Activated CD4-positive, alpha-beta memory T cell treated with anti-CD3 and anti-CD28 coated beads for 36 hours (primary cell): ENCODE results near the gene C1QTNF6. TPM values are rescaled to one million over a fixed set of nuclear protein-coding genes. Genes with fewer than 3 reads are reported as not detected.

Experiments
- CTCF ChIA-PET: fragments of 350-600 bp; sonication (Branson Sonifier 250); formaldehyde crosslinking; loops from one replicate; lab custom pipeline; 2021; ENCODE audit warnings: antibody characterized with exemption, inconsistent platforms; lab: Charles Lee
- POLR2A ChIA-PET: fragments of 350-600 bp; sonication (Branson Sonifier 250); formaldehyde crosslinking; loops from one replicate; lab custom pipeline; 2021; ENCODE audit warnings: antibody characterized with exemption; lab: Charles Lee
- DNase-seq: peaks from one replicate; pipeline ENCODE4 v3.0.0-alpha.2; 2020
- H3K27ac Mint-ChIP-seq: one replicate; pipeline ENCODE4 v1.8.0; 2021; ENCODE audit warnings: mixed read lengths
- H3K27me3 Mint-ChIP-seq: one replicate; pipeline ENCODE4 v1.8.0; 2021; ENCODE audit warnings: mixed read lengths
- H3K36me3 Mint-ChIP-seq: one replicate; pipeline ENCODE4 v1.8.0; 2021; ENCODE audit warnings: mixed read lengths
- H3K4me1 Mint-ChIP-seq: one replicate; pipeline ENCODE4 v1.8.0; 2021; ENCODE audit warnings: low read depth, mixed read lengths
- H3K4me3 Mint-ChIP-seq: one replicate; pipeline ENCODE4 v1.8.0; 2021; ENCODE audit warnings: mild to moderate bottlenecking, mixed read lengths
- H3K9me3 Mint-ChIP-seq: one replicate; pipeline ENCODE4 v1.8.0; 2021; ENCODE audit warnings: mixed read lengths
- intact Hi-C: fragments of 100-400 bp; cut with micrococcal nuclease; formaldehyde crosslinking; loops from one replicate; pipeline ENCODE4 v1.15.1; 2023
- total RNA-seq, 2 experiments: library from RNA; stranded (reverse); gene quantifications; one replicate each; pipeline ENCODE4 v1.2.3, GENCODE V29; 2021

C1QTNF6 gene
- total RNA-seq, 2 experiments from 2014 or later, result 11.1 to 13.0 TPM

DNA sequence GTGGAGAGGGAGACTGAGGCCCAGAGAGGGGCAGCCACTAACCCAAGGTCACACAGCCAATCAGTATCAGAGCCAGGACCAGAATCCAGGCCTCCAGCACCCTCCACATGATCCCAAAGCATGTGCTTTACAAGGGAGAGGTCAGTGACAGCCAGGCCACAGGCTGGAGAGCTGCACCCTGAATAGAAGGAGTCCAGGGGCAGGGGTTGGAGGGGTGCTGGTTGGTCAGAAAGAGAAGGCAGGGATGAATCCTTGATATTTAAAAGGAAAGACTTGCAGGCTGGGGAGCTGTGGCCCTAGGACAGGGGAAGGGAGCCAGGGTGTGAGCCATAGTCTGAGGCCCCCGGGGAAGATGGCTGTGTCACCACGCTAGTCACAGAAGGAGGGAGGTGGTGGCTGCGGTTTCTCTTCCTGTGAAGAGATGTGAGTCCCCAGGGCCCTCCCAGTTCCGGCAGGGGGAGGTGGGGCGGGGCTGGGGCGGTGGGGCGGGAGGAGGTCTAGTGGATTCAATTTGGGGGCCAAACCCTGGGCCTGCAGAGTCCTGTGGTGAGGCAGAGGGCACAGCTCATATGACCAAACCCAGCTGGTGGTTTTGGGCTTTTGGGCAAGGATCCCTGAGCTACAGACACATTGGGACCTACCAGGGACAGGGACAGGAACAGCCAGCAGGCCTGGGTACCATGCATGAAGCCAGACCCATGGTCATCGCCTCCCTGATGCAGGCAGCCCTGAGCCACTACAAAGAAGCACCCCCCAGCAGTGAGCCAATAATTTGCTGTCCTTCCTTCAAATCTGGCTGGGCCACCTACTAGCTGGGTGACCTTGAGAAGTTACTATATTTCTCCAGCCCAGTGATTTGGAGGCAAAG is 42.0 kb upstream of the C1QTNF6 start:
- peak overlapping the region; percentile 98 for H3K27ac Mint-ChIP-seq
- peak overlapping the region; percentile 67 for H3K4me3 Mint-ChIP-seq
- DNase-seq, result peak; percentile 97
- ChIA-PET POLR2A (interaction anchor here (0.7 to 7.5 kb wide), 15 partner anchors 10 to 151 kb away, joined by 3 to 191 read pairs (median 4); partner anchors contain the start of genes IL2RB and RAC2), CTCF (interaction anchor here (0.6 to 6.1 kb wide), 11 partner anchors 8 to 253 kb away, joined by 3 to 56 read pairs (median 6); partner anchors contain the start of gene RAC2)
- no peaks in the 10 kb centered on the region for H3K27me3 Mint-ChIP-seq
- H3K9me3 Mint-ChIP-seq, result no peaks in the 10 kb centered on the region
- peaks cover 90% of the 10 kb centered on the region for H3K4me1 Mint-ChIP-seq
- intact Hi-C loops, result loop anchor here (1.0 to 2.0 kb wide), 5 partner anchors 8 to 67 kb away; no protein-coding TSS in a partner anchor
- H3K36me3 Mint-ChIP-seq, result peaks cover 76% of the 10 kb centered on the region

DNA sequence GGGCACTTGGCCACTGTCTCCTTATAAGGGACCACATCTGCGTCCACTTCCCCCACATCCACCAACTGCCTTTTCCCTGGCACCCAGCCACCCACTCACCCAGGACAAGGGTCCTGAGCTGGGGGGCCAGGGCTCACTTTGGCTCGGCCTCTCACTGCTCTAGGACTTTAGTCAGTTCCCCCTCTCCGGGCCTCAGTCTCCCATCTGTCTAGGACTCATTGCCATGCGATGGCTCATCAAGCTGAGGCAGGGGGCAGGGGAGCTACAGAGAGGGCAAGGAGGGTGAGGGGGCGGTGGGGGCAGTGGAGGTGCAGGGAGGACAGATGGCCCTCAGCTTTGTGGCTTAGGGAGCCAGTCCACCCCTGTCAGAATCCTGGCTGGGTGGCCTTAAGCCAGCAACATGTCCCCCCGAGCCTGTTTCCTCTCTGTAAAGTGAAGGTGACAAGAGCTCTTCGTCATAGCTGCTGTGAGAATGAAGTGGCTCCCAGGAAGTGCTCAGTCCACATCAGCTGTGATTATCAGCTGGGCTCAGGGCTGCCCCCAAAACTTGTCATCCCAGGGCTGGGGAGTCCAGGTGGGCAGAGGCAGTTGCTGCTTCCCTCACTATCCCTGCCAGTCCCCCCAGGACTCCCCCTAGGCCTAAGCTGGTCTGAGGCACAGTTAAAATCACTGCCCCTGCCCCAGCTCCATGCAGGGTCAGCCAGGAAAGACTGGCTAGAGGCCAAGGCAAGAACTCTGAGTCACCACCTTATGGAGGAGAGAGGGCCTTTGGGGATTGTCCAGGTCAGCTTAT is 41.2 kb upstream of the C1QTNF6 start:
- peak overlapping the region; percentile 98 for H3K27ac Mint-ChIP-seq
- ChIA-PET POLR2A (interaction anchor here (0.5 to 7.5 kb wide), 12 partner anchors 9 to 379 kb away, joined by 3 to 191 read pairs (median 4); partner anchors contain the start of genes GGA1, IL2RB and RAC2), CTCF (interaction anchor here (0.6 to 6.1 kb wide), 7 partner anchors 9 to 252 kb away, joined by 3 to 56 read pairs (median 6); partner anchors contain the start of gene RAC2)
- peak; percentile 73 for DNase-seq
- peaks cover 2% of the 10 kb centered on the region for H3K9me3 Mint-ChIP-seq
- no peaks in the 10 kb centered on the region for H3K27me3 Mint-ChIP-seq
- peak overlapping the region; percentile 64 for H3K4me3 Mint-ChIP-seq
- peaks cover 90% of the 10 kb centered on the region for H3K4me1 Mint-ChIP-seq
- H3K36me3 Mint-ChIP-seq, result peaks cover 77% of the 10 kb centered on the region
- intact Hi-C loops, result no loop called here

DNA sequence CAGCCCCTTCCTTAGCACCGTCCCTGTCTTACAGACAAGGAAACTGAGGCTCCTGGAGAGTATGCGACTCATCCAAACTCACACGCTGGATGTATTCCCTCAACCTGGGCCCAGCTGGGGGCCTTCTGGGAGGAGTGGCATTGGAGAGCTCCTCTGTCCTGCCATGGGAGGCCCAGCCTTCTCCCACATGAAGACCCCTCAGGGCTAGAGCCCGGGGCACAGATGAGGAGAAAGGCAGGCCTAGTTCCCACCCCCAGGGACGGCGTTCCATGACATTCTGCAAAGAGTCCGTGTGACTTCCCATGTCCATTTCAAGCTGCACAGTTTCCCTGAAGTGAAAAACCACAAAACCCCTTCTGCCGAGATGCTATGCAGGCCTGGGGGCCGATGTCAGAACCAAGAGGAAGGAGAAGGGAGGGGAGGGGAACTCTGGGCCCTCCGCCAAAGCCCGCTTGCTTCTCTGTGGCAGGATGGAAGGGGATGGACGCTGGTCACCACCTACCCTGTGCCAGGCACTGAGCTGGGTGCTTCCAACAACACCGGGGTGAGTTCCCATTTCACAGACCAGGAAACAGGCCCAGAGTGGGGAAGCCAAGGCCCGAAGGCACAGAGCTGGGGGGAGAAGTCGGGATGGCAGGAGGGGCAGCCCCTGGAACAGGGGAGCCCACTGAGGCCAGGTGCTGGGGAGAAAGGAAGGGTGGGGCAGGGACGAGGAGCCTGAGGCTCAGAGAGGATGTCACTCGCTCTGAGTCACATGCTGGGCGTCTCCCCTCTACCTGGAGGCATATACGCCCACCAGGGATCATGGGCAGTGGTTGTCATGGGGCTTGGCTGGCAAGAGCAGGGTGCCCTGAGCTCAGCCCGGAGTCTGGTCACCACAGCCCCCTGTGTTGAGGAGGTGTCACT is 40.3 kb upstream of the C1QTNF6 start:
- DNase-seq, result peak; percentile 69
- ChIA-PET POLR2A (interaction anchor here (0.7 to 7.5 kb wide), 9 partner anchors 9 to 149 kb away, joined by 3 to 191 read pairs (median 13); partner anchors contain the start of genes IL2RB and RAC2), CTCF (interaction anchor here (2.0 to 6.1 kb wide), 2 partner anchors 14 to 29 kb away, joined by 20 to 56 read pairs; partner anchors contain the start of gene RAC2)
- Mint-ChIP-seq H3K27me3 (no peaks in the 10 kb centered on the region), H3K4me3 (peak overlapping the region; percentile 64), H3K4me1 (peaks cover 90% of the 10 kb centered on the region), H3K27ac (peak overlapping the region; percentile 98), H3K9me3 (peaks cover 5% of the 10 kb centered on the region), H3K36me3 (peaks cover 77% of the 10 kb centered on the region)
- intact Hi-C loops, result no loop called here

DNA sequence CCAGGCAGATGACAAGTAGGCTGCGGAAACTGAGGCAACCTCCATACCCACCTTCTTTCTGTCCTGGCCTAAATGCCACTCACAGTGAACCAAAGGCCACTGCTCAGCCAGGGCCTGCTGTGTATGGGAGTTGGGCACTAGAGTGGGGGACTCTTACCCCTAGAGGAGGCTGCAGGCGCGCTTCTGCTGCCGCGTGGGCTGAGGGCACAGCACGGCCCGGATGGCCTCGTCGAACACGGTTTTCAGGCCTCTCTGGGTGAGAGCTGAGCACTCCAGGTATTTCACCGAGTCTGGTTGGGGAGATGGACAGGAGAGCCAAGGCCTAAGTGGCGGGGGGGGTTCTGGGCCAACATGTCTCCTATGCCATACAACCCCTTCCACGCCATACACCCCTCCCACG is 38.5 kb upstream of the C1QTNF6 start:
- DNase-seq, result no peak
- H3K27ac Mint-ChIP-seq, result peak overlapping the region; percentile 95
- ChIA-PET CTCF (interaction anchor here (0.9 to 2.5 kb wide), 3 partner anchors 27 to 170 kb away, joined by 3 to 22 read pairs (median 3); no protein-coding TSS in a partner anchor), POLR2A (interaction anchor here (8.7 kb wide), 1 partner anchor 15 kb away, joined by 93 read pairs; the partner anchor contains the start of gene RAC2)
- H3K4me3 Mint-ChIP-seq, result no peak overlapping the region
- H3K36me3 Mint-ChIP-seq, result peaks cover 76% of the 10 kb centered on the region
- H3K9me3 Mint-ChIP-seq, result peaks cover 8% of the 10 kb centered on the region
- intact Hi-C loops, result no loop called here
- peaks cover 89% of the 10 kb centered on the region for H3K4me1 Mint-ChIP-seq
- H3K27me3 Mint-ChIP-seq, result no peaks in the 10 kb centered on the region

DNA sequence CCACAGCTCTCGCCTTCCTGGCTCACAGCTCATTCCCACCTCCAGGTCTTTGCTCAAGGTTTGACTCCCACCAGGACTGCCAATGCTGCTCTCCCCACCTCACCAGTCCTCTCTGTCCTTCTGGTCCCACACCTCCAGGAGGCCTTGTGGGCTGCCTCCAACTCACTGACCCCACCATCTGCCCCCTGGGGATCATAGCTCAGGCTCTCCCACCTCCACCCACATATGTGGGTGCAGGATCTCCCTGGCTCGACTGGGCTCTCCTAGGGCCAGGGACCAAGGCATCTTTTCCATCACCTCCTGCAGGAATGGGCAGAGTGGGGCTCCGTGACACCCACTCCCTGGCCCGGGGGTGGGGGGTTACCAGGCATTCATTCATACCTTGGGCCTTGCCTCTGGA is 38.0 kb upstream of the C1QTNF6 start:
- Mint-ChIP-seq H3K27ac (peak overlapping the region; percentile 95), H3K9me3 (peaks cover 13% of the 10 kb centered on the region), H3K4me1 (peaks cover 89% of the 10 kb centered on the region), H3K36me3 (peaks cover 75% of the 10 kb centered on the region), H3K4me3 (no peak overlapping the region), H3K27me3 (no peaks in the 10 kb centered on the region)
- no peak for DNase-seq
- CTCF ChIA-PET, result interaction anchor here (0.9 to 2.5 kb wide), 3 partner anchors 26 to 170 kb away, joined by 3 to 22 read pairs (median 3); no protein-coding TSS in a partner anchor
- POLR2A ChIA-PET, result interaction anchor here (8.7 kb wide), 1 partner anchor 16 kb away, joined by 93 read pairs; the partner anchor contains the start of gene RAC2
- intact Hi-C loops, result no loop called here

DNA sequence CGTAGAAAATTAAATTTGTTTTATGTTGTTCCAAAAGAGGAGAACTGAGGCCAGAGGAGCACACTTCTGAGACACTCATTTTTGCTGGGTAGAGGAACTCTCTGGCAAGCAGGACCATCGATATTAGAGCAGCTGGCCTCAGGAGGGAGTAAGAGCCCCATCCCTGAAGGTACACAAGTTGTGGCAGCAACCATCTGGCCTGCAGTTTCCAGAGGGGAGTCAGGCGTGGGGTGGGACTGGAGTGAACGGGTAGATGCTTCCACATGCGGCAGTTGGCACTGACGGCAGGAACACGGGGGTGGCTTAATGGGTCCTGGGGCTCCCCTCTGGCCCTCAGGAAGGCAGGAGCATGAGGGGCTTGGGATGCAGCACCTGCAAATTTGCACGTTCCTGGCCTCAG is 37.4 kb upstream of the C1QTNF6 start:
- Mint-ChIP-seq H3K36me3 (peaks cover 76% of the 10 kb centered on the region), H3K27me3 (no peaks in the 10 kb centered on the region), H3K27ac (peak overlapping the region; percentile 95), H3K9me3 (peaks cover 18% of the 10 kb centered on the region), H3K4me3 (no peak overlapping the region), H3K4me1 (peaks cover 89% of the 10 kb centered on the region)
- no peak for DNase-seq
- CTCF ChIA-PET, result interaction anchor here (0.9 to 2.5 kb wide), 5 partner anchors 13 to 34 kb away, joined by 3 to 22 read pairs (median 3); no protein-coding TSS in a partner anchor
- intact Hi-C loops, result no loop called here
- POLR2A ChIA-PET, result interaction anchor here (8.7 kb wide), 1 partner anchor 16 kb away, joined by 93 read pairs; the partner anchor contains the start of gene RAC2

DNA sequence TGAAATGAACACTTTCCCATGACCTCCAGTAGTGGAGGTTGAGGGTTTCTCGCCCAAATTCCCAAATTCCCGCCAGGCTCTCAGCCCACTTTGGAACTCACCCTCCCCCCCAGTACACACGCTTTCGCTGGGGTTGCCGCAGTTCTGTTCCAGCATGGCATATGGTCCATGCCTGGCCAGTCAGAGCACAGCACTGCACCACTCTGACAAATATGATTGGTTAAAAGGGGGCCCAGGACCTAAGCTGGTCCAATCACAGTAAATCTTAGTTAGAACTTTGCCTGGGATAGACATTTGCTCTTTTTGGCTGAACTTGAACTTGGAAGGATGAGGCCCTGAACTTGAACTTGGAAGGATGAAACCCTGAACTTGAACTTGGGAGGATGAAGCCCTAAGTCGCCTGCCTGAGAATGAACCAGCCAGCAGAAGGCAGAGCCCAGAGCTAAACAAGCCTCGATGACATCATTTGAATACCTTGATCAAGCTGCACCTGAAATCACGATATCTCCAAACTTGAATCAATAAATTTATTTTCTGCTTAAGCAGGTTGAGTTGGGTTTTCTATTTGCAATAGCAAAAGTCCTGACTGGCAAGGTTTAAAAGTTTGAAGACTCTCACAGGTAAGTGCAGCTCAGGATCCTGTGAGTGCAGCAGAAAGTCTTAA is 36.8 kb upstream of the C1QTNF6 start:
- H3K4me1 Mint-ChIP-seq, result peaks cover 89% of the 10 kb centered on the region

DNA sequence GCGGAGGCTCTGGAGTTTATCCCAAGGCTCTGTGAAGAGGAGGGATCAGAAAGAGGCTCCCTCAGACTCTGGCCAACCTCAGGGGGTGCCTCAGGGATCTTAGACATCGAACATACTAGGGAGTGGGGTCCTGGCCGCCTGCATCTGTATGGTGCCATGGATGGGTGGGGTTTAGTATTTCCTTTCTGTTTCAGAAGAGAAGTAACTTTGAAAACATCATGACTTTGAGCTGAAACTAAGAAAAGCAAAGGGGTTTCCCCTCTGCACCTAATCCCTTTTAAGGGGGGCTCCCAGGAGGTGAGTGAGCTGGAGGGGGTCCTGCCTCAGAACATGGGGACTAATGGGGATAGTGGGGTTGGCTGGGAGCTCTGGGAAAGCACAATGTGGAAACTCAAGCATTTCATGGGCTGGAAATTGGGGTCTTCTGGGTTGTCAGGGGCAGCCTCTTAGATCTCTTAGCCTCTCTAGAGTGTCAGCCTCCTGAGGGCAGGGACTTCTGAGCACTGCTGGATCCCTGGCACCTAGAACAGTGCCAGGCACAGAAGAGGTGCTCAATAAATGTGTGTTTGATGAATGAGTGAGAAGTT is 36.0 kb upstream of the C1QTNF6 start:
- Mint-ChIP-seq H3K9me3 (peaks cover 18% of the 10 kb centered on the region), H3K27ac (peak overlapping the region; percentile 95), H3K4me3 (peak overlapping the region; percentile 5), H3K4me1 (peaks cover 89% of the 10 kb centered on the region), H3K27me3 (no peaks in the 10 kb centered on the region), H3K36me3 (peaks cover 68% of the 10 kb centered on the region)
- ChIA-PET POLR2A (interaction anchor here (8.7 kb wide), 1 partner anchor 18 kb away, joined by 93 read pairs; the partner anchor contains the start of gene RAC2), CTCF (interaction anchor here (0.7 to 2.0 kb wide), 3 partner anchors 18 to 36 kb away, joined by 3 to 7 read pairs (median 4); no protein-coding TSS in a partner anchor)
- DNase-seq, result no peak
- intact Hi-C loops, result loop anchor here (5.0 kb wide), 1 partner anchor 33 kb away; no protein-coding TSS in a partner anchor

More for the DNA sequence above, 36.8 kb upstream of the C1QTNF6 start:
- POLR2A ChIA-PET, result interaction anchor here (8.7 kb wide), 1 partner anchor 17 kb away, joined by 93 read pairs; the partner anchor contains the start of gene RAC2
- H3K4me3 Mint-ChIP-seq, result peak overlapping the region; percentile 7
- CTCF ChIA-PET, result interaction anchor here (0.9 to 2.5 kb wide), 4 partner anchors 14 to 35 kb away, joined by 3 to 22 read pairs (median 5); no protein-coding TSS in a partner anchor
- DNase-seq, result no peak
- H3K27ac Mint-ChIP-seq, result peak overlapping the region; percentile 95
- H3K9me3 Mint-ChIP-seq, result peaks cover 18% of the 10 kb centered on the region
- intact Hi-C loops, result loop anchor here (5.0 kb wide), 1 partner anchor 32 kb away; no protein-coding TSS in a partner anchor
- peaks cover 75% of the 10 kb centered on the region for H3K36me3 Mint-ChIP-seq
- no peaks in the 10 kb centered on the region for H3K27me3 Mint-ChIP-seq

DNA sequence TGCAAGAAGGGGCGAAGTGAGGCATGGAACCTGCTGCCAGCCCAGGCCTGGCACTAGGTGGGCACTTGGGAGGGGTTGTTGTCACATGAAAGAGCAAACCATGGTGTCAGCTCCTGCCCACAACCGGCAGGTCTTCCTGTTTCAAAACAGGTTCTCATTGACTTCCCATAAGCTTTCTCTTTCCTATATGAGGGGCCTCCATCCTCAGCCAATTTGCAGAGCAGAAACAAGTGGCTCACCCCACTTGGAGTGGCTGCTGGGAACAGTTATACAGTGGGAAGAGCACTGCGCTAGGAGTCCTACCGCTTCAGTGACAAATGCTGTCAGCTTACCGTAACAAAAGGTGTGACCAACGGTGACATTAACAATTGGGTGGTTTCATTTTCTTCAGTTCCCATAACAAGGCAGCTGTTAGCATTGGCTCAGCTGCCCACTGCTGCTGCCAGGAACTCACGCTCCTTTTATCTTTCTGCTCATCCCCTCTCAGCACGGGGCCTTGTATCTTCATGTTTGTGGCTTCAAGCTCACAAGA is 34.5 kb upstream of the C1QTNF6 start:
- Mint-ChIP-seq H3K27ac (peak overlapping the region; percentile 95), H3K36me3 (peaks cover 63% of the 10 kb centered on the region), H3K27me3 (no peaks in the 10 kb centered on the region), H3K4me1 (peaks cover 87% of the 10 kb centered on the region), H3K4me3 (peak overlapping the region; percentile 49), H3K9me3 (peaks cover 18% of the 10 kb centered on the region)
- CTCF ChIA-PET, result interaction anchor here (0.6 to 2.2 kb wide), 6 partner anchors 10 to 71 kb away, joined by 3 to 18 read pairs (median 4); partner anchors contain the start of gene RAC2
- DNase-seq, result peak; percentile 80
- intact Hi-C loops, result loop anchor here (5.0 kb wide), 1 partner anchor 35 kb away; no protein-coding TSS in a partner anchor
- POLR2A ChIA-PET, result interaction anchor here (0.6 to 8.7 kb wide), 7 partner anchors 19 to 386 kb away, joined by 3 to 93 read pairs (median 4); partner anchors contain the start of genes GGA1, IL2RB and RAC2
